ENCODE measurements around the gene FRMD4A. TPM values are rescaled to one million over a fixed set of nuclear protein-coding genes. Genes with fewer than 3 reads are reported as not detected.

FRMD4A gene
- total RNA-seq, 4 donors from 2014 or later: 4.4 to 7.1 (median 5.2) TPM

DNA sequence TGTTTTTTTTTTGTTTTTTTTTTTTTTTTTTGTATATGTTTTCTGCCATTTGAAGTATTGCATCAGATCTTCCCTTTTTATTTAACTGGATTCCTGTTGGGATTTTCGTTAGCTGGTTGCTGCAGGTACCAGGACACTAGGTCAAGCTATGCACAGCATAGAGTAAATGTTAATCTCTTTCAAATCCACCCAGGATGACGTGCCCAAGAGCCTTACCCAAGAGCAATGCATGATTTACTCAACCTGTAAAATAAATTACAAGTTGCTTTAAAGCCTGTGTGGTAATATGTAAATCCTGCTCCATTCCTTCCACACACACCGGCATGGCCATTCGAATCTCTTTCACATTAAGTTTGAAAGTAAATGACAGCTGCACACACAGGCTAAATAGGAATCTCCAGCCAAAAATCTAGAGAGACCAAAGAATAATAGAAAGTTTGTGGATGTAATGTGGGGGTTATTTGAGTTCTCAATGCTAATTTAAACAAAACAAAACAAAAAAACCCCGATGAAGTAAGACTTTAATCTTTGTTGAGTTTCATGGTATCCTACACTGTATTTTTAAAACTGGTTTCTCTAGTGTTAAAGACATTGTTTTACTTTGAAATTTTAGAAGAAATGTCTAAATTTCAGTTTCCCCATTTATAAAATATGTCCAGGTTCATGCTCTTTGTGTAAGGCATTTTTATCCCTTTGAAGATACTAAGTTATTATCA, 167.9 kb downstream of the FRMD4A start:
- H3K27ac ChIP-seq: no peak overlapping the region
- intact Hi-C loops (cut with DNase I; ENCODE audit: low total_unique reads): no loop called here
- ATAC-seq: no peak
- in situ Hi-C loops (cut with MboI; ENCODE audit: low sequenced_read_pairs in 4 of 4): no loop called here
- peaks cover 0 to 8% (median 0%) of the 10 kb centered on the region in 3 donors for H3K27me3 ChIP-seq
- H3K36me3 ChIP-seq: no peaks in the 10 kb centered on the region
- no peak overlapping the region for H3K4me3 ChIP-seq
- TF ChIP-seq, protein P1, sequence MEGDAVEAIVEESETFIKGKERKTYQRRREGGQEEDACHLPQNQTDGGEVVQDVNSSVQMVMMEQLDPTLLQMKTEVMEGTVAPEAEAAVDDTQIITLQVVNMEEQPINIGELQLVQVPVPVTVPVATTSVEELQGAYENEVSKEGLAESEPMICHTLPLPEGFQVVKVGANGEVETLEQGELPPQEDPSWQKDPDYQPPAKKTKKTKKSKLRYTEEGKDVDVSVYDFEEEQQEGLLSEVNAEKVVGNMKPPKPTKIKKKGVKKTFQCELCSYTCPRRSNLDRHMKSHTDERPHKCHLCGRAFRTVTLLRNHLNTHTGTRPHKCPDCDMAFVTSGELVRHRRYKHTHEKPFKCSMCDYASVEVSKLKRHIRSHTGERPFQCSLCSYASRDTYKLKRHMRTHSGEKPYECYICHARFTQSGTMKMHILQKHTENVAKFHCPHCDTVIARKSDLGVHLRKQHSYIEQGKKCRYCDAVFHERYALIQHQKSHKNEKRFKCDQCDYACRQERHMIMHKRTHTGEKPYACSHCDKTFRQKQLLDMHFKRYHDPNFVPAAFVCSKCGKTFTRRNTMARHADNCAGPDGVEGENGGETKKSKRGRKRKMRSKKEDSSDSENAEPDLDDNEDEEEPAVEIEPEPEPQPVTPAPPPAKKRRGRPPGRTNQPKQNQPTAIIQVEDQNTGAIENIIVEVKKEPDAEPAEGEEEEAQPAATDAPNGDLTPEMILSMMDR (IDR thresholded peaks at IDR 0.05 in 4 of 5, conservative IDR thresholded peaks at IDR 0.05 in 1 of 5): no peak
- TF ChIP-seq POLR2A (IDR thresholded peaks at IDR 0.05): no peak
- DNase-seq: no peak
- no peaks in the 10 kb centered on the region for H3K9me3 ChIP-seq
- H3K4me1 ChIP-seq: no peaks in the 10 kb centered on the region

DNA sequence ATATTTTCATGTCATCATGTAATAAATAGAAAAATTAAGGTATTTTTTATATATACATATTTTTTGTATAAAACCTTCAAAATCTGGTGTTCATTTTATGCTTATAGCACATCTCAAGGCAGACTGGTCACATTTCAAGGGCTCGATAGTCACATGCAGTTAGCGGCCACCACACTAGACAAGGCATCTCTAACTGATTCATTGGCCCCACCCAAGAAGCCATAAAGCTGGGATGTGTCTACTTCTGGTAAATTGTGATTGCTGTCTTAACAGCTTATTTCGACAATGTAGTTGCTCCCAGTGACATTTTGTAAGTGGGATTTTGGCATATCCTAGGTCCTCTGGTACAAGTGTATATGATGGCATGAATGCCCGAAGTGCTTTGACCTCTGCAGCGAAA, 168.7 kb downstream of the FRMD4A start:
- Histone ChIP-seq H3K27ac (no peak overlapping the region), H3K4me1 (no peaks in the 10 kb centered on the region), H3K9me3 (no peaks in the 10 kb centered on the region), H3K27me3 (peaks cover 0 to 8% (median 0%) of the 10 kb centered on the region in 3 donors), H3K36me3 (no peaks in the 10 kb centered on the region), H3K4me3 (no peak overlapping the region)
- intact Hi-C loops (cut with DNase I; ENCODE audit: low total_unique reads) (no loop called here), in situ Hi-C loops (cut with MboI; ENCODE audit: low sequenced_read_pairs in 4 of 4) (no loop called here)
- no peak for DNase-seq
- no peak for ATAC-seq
- no peak for TF ChIP-seq POLR2A (IDR thresholded peaks at IDR 0.05)
- TF ChIP-seq, protein P1 (IDR thresholded peaks at IDR 0.05 in 4 of 5, conservative IDR thresholded peaks at IDR 0.05 in 1 of 5): no peak

- intact Hi-C loops (cut with DNase I; ENCODE audit: low total_unique reads): no loop called here
- H3K4me1 ChIP-seq: no peaks in the 10 kb centered on the region
- TF ChIP-seq POLR2A (IDR thresholded peaks at IDR 0.05): no peak
- TF ChIP-seq, protein P1 (IDR thresholded peaks at IDR 0.05 in 4 of 5, conservative IDR thresholded peaks at IDR 0.05 in 1 of 5): no peak
- in situ Hi-C loops (cut with MboI; ENCODE audit: low sequenced_read_pairs in 4 of 4): no loop called here
- DNase-seq (no peak), ATAC-seq (no peak)
- peaks cover 0 to 8% (median 0%) of the 10 kb centered on the region in 3 donors for H3K27me3 ChIP-seq
- H3K9me3 ChIP-seq: no peaks in the 10 kb centered on the region
- H3K36me3 ChIP-seq: no peaks in the 10 kb centered on the region
- no peak overlapping the region for H3K27ac ChIP-seq
- H3K4me3 ChIP-seq: no peak overlapping the region
Measured at GRCh38 chr10:14160299-14160698, 170.4 kb downstream of the FRMD4A start.

GRCh38 chr10:14158575-14158974, 172.1 kb downstream of the FRMD4A start:
- no peak overlapping the region for H3K4me3 ChIP-seq
- in situ Hi-C loops (cut with MboI; ENCODE audit: low sequenced_read_pairs in 4 of 4): no loop called here
- H3K27me3 ChIP-seq: peaks cover 0 to 8% (median 0%) of the 10 kb centered on the region in 3 donors
- H3K36me3 ChIP-seq: no peaks in the 10 kb centered on the region
- DNase-seq (no peak), ATAC-seq (no peak)
- intact Hi-C loops (cut with DNase I; ENCODE audit: low total_unique reads): no loop called here
- H3K27ac ChIP-seq: no peak overlapping the region
- TF ChIP-seq, protein P1 (IDR thresholded peaks at IDR 0.05 in 4 of 5, conservative IDR thresholded peaks at IDR 0.05 in 1 of 5): no peak
- TF ChIP-seq POLR2A (IDR thresholded peaks at IDR 0.05): no peak
- no peaks in the 10 kb centered on the region for H3K4me1 ChIP-seq
- H3K9me3 ChIP-seq: no peaks in the 10 kb centered on the region
